Measurements from ENCODE around the gene PLXND1.
A peak's percentile ranks its signal among the peaks of the same experiment; 100 is the strongest.
"Not testable (repeated sequence)": the region's sequence is repeated elsewhere in the genome, so short reads cannot be mapped to it uniquely, and the experiment has no call there.

PLXND1 gene

GRCh38 chr3:129606636-129607390, at the start of gene PLXND1:
Gene PLXND1, minus strand, starts transcription at chr3:129606676. Its CDS starts 37 bp downstream, at chr3:129606639.
- peak; percentile 12 for DNase-seq (ENCODE audit: low spot score)

GRCh38 chr3:129655291-129655700, 48.8 kb upstream of the PLXND1 start:
- DNase-seq (ENCODE audit: low spot score) = peak; percentile 37

- DNase-seq (ENCODE audit: low spot score) = no peak
Observed at GRCh38 chr3:129654131-129654530, 47.7 kb upstream of the PLXND1 start.

- no peak for DNase-seq (ENCODE audit: low spot score)
Observed at GRCh38 chr3:129653019-129653418, 46.5 kb upstream of the PLXND1 start.

- DNase-seq (ENCODE audit: low spot score) = no peak
Observed at GRCh38 chr3:129651435-129652202, 45.1 kb upstream of the PLXND1 start.

GRCh38 chr3:129650256-129650872, 43.9 kb upstream of the PLXND1 start:
- peak; percentile 62 for DNase-seq (ENCODE audit: low spot score)

GRCh38 chr3:129648391-129648790, 41.9 kb upstream of the PLXND1 start:
- no peak for DNase-seq (ENCODE audit: low spot score)

- DNase-seq (ENCODE audit: low spot score) = no peak
Observed at GRCh38 chr3:129645286-129645685, 38.8 kb upstream of the PLXND1 start.

GRCh38 chr3:129644836-129645235, 38.4 kb upstream of the PLXND1 start:
- no peak for DNase-seq (ENCODE audit: low spot score)

GRCh38 chr3:129641567-129642260, 35.2 kb upstream of the PLXND1 start:
- not testable (repeated sequence) for DNase-seq (ENCODE audit: low spot score)

GRCh38 chr3:129640985-129641384, 34.5 kb upstream of the PLXND1 start:
- DNase-seq (ENCODE audit: low spot score) = not testable (repeated sequence)

GRCh38 chr3:129638481-129638880, 32.0 kb upstream of the PLXND1 start:
- no peak for DNase-seq (ENCODE audit: low spot score)

- DNase-seq (ENCODE audit: low spot score) = no peak
Observed at GRCh38 chr3:129636082-129636481, 29.6 kb upstream of the PLXND1 start.

- no peak for DNase-seq (ENCODE audit: low spot score)
Observed at GRCh38 chr3:129635656-129636055, 29.2 kb upstream of the PLXND1 start.

GRCh38 chr3:129633751-129634481, 27.4 kb upstream of the PLXND1 start:
- DNase-seq (ENCODE audit: low spot score) = no peak

GRCh38 chr3:129632977-129633376, 26.5 kb upstream of the PLXND1 start:
- no peak for DNase-seq (ENCODE audit: low spot score)

GRCh38 chr3:129632556-129632955, 26.1 kb upstream of the PLXND1 start:
- DNase-seq (ENCODE audit: low spot score) = no peak

- no peak for DNase-seq (ENCODE audit: low spot score)
Observed at GRCh38 chr3:129632056-129632455, 25.6 kb upstream of the PLXND1 start.

GRCh38 chr3:129629011-129629410, 22.5 kb upstream of the PLXND1 start:
- no peak for DNase-seq (ENCODE audit: low spot score)

GRCh38 chr3:129628169-129628522, 21.7 kb upstream of the PLXND1 start:
- no peak for DNase-seq (ENCODE audit: low spot score)

GRCh38 chr3:129627350-129628168, 21.1 kb upstream of the PLXND1 start:
- DNase-seq (ENCODE audit: low spot score) = peak; percentile 59
